ENCODE data around the gene AICDA. TPM values are rescaled to one million over a fixed set of nuclear protein-coding genes. Genes with fewer than 3 reads are reported as not detected.

The AICDA gene
- total and polyA plus RNA-seq, 10 of the 15 experiments (the other 5 are each of a cell fraction or from before 2014, with no cell fraction given), result 9.4 to 24.9 (median 16.6) TPM

- TF ChIP-seq MEF2B (IDR thresholded peaks at IDR 0.05; ENCODE audit: partially characterized antibody, poor library complexity, severe bottlenecking), result no peak
- no peak for TF ChIP-seq DPF2 (IDR thresholded peaks at IDR 0.05)
- TF ChIP-seq SREBF1 (IDR thresholded peaks at IDR 0.05; ENCODE audit: low read length), result no peak
- no peak for TF ChIP-seq RELA (IDR thresholded peaks at IDR 0.05; ENCODE audit: borderline replicate concordance, partially characterized antibody)
These were observed 30.1 kb upstream of the AICDA start (continued) for GRCh38 chr12:8642775-8643174.

GRCh38 chr12:8639936-8640335 is 27.3 kb upstream of the AICDA start:
- no TSS peak for BruUV-seq (replicated peaks)
- WGBS (ENCODE audit: insufficient coverage, insufficient replicate concordance, low lambda C conversion rate, missing lambda C conversion rate), result 13% methylated on average over 2 of the region's 2 CpGs
- in situ Hi-C loops (cut with MboI), result loop anchor here (10.0 to 25.0 kb wide), 3 partner anchors 725 to 1678 kb away; partner anchors contain the start of genes CLEC2D, EMG1, PHB2 and PTPN6

GRCh38 chr12:8638951-8639350 is 26.3 kb upstream of the AICDA start:
- ChIA-PET POLR2A (no interaction called here), RAD21 (ENCODE audit: unreplicated experiment) (no interaction called here), SMC1A (ENCODE audit: uncharacterized antibody, unreplicated experiment) (no interaction called here), CTCF (interaction anchor here (1.8 kb wide), 1 partner anchor 94 kb away, joined by 5 read pairs; no protein-coding TSS in a partner anchor)
- intact Hi-C loops (cut with micrococcal nuclease; ENCODE audit: unreplicated experiment) (no loop called here), in situ Hi-C loops (cut with MboI) (loop anchor here (25.0 kb wide), 2 partner anchors 1023 to 1677 kb away; partner anchors contain the start of genes CLEC2D, EMG1, PHB2 and PTPN6)
- DNase-seq (ENCODE audit: low read depth, low spot score) (no peak), FAIRE-seq (no peak), ATAC-seq (no peak)
- TF ChIP-seq RELA (IDR thresholded peaks at IDR 0.05; ENCODE audit: borderline replicate concordance, partially characterized antibody), result no peak
- no TSS peak for BruUV-seq (replicated peaks)
- Histone ChIP-seq H3K9ac (ENCODE audit: control insufficient read depth, insufficient read depth, low read length) (no peak overlapping the region), H3K4me2 (ENCODE audit: control insufficient read depth, insufficient read depth) (no peak overlapping the region), H3K4me3 (no peak overlapping the region), H3K36me3 (ENCODE audit: control insufficient read depth in 2 of 2, insufficient read depth in 2 of 2, low read length in 1 of 2) (no peaks in the 10 kb centered on the region), H3K79me2 (ENCODE audit: control insufficient read depth, insufficient read depth, low read length) (no peaks in the 10 kb centered on the region), H3K27ac (ENCODE audit: control insufficient read depth, insufficient read depth) (no peak overlapping the region), H3K4me1 (ENCODE audit: control insufficient read depth, insufficient read depth, low read length) (peaks cover 9% of the 10 kb centered on the region), H2AFZ (ENCODE audit: control insufficient read depth, low read depth, low read length) (no peak overlapping the region), H4K20me1 (ENCODE audit: control insufficient read depth, insufficient read depth) (no peaks in the 10 kb centered on the region), H3K9me3 (replicated peaks; ENCODE audit: control insufficient read depth, insufficient read depth, low read length) (no peaks in the 10 kb centered on the region; the same call in 2 of the 3 replicates), H3K27me3 (replicated peaks in 1 of 2; ENCODE audit: control insufficient read depth in 2 of 2, insufficient read depth in 2 of 2, low read length in 1 of 2) (no peaks in the 10 kb centered on the region)
- 70% methylated on average over 4 of the region's 4 CpGs for WGBS (ENCODE audit: insufficient coverage, insufficient replicate concordance, low lambda C conversion rate, missing lambda C conversion rate)

More at GRCh38 chr12:8639936-8640335, 27.3 kb upstream of the AICDA start:
- H3K9me3 ChIP-seq (replicated peaks; ENCODE audit: control insufficient read depth, insufficient read depth, low read length), result no peaks in the 10 kb centered on the region; the same call in 2 of the 3 replicates
- H3K4me2 ChIP-seq (ENCODE audit: control insufficient read depth, insufficient read depth), result no peak overlapping the region
- intact Hi-C loops (cut with micrococcal nuclease; ENCODE audit: unreplicated experiment), result no loop called here
- SMC1A ChIA-PET (ENCODE audit: uncharacterized antibody, unreplicated experiment), result no interaction called here
- RAD21 ChIA-PET (ENCODE audit: unreplicated experiment), result no interaction called here
- CTCF ChIA-PET, result interaction anchor here (1.8 kb wide), 1 partner anchor 95 kb away, joined by 5 read pairs; no protein-coding TSS in a partner anchor
- FAIRE-seq, result no peak
- no peak overlapping the region for H3K9ac ChIP-seq (ENCODE audit: control insufficient read depth, insufficient read depth, low read length)
- no peak for DNase-seq (ENCODE audit: low read depth, low spot score)
- H4K20me1 ChIP-seq (ENCODE audit: control insufficient read depth, insufficient read depth), result no peaks in the 10 kb centered on the region
- H3K4me1 ChIP-seq (ENCODE audit: control insufficient read depth, insufficient read depth, low read length), result peaks cover 16% of the 10 kb centered on the region
- H3K36me3 ChIP-seq (ENCODE audit: control insufficient read depth in 2 of 2, insufficient read depth in 2 of 2, low read length in 1 of 2), result no peaks in the 10 kb centered on the region
- no peak for TF ChIP-seq RELA (IDR thresholded peaks at IDR 0.05; ENCODE audit: borderline replicate concordance, partially characterized antibody)
- TF ChIP-seq CHD4 (IDR thresholded peaks at IDR 0.05), result no peak
- TF ChIP-seq BHLHE40 (IDR thresholded peaks at IDR 0.05; ENCODE audit: borderline replicate concordance in 1 of 2, low read depth in 2 of 2, low read length in 1 of 2), result no peak
- no peak for TF ChIP-seq EP300 (IDR thresholded peaks at IDR 0.05; ENCODE audit: borderline replicate concordance in 1 of 2, control insufficient read depth in 1 of 2, low read depth in 2 of 2, low read length in 2 of 2)
- H2AFZ ChIP-seq (ENCODE audit: control insufficient read depth, low read depth, low read length), result no peak overlapping the region; the same call in 1 of the 2 replicates
- POLR2A ChIA-PET, result no interaction called here
- H3K27ac ChIP-seq (ENCODE audit: control insufficient read depth, insufficient read depth), result no peak overlapping the region
- no peaks in the 10 kb centered on the region for H3K79me2 ChIP-seq (ENCODE audit: control insufficient read depth, insufficient read depth, low read length)
- H3K4me3 ChIP-seq, result no peak overlapping the region
- H3K27me3 ChIP-seq (replicated peaks in 1 of 2; ENCODE audit: control insufficient read depth in 2 of 2, insufficient read depth in 2 of 2, low read length in 1 of 2), result no peaks in the 10 kb centered on the region
- ATAC-seq, result no peak

Data from GM12878 (cell line).